Uterus (tissue), 4 donors: Measurements from ENCODE around the gene LHX4. TPM values are rescaled to one million over a fixed set of nuclear protein-coding genes. Genes with fewer than 3 reads are reported as not detected.

ENCODE experiments used
- DNase-seq, 2 donors: peaks; one replicate each; pipeline ENCODE4 v3.0.0-alpha.2; 2019 to 2020
- H3K27ac ChIP-seq, 2 donors: fragments of 200-600 bp; sonication (generic); 1 replicate in 1 of 2; 2 replicates in 1 of 2; pipeline ENCODE4 v1.5.1; 2016 to 2018
- H3K27me3 ChIP-seq, 2 donors: fragments of 200-600 bp; sonication (generic); one replicate each; pipeline ENCODE4 v1.5.1; 2018 to 2019; ENCODE audit warnings: control low read depth in 1 of 2
- H3K36me3 ChIP-seq, 2 donors: fragments of 200-600 bp; sonication (generic); one replicate each; pipeline ENCODE4 v1.5.1; 2019; ENCODE audit warnings: control low read depth in 1 of 2
- H3K4me1 ChIP-seq, 2 donors: fragments of 200-600 bp; sonication (generic); one replicate each; pipeline ENCODE4 v1.5.1; 2018 to 2019; ENCODE audit warnings: control low read depth in 1 of 2
- H3K4me3 ChIP-seq, 2 donors: fragments of 200-600 bp; sonication (generic); 1 replicate in 1 of 2; 2 replicates in 1 of 2; pipeline ENCODE4 v1.5.1; 2018 to 2019; ENCODE audit warnings: mild to moderate bottlenecking in 1 of 2
- H3K9me3 ChIP-seq, 2 donors: fragments of 200-600 bp; sonication (generic); one replicate each; pipeline ENCODE4 v1.5.1; 2019; ENCODE audit warnings: control low read depth in 1 of 2
- CTCF ChIP-seq, 4 experiments: fragments of 200-600 bp in 2 of 4; fragments of 450-650 bp in 2 of 4; sonication (generic) in 2 of 4; IDR thresholded peaks; one replicate each; pipeline ENCODE4 v1.5.1; 2016 to 2019; ENCODE audit warnings: antibody characterized with exemption in 4 of 4, mild to moderate bottlenecking in 2 of 4, moderate library complexity in 1 of 4
- POLR2A ChIP-seq, 2 donors: fragments of 450-650 bp; IDR thresholded peaks; one replicate each; pipeline ENCODE4 v1.6.1; 2016; ENCODE audit warnings: antibody characterized with exemption in 2 of 2, mild to moderate bottlenecking in 1 of 2, moderate library complexity in 1 of 2
- intact Hi-C: fragments of 100-400 bp; cut with DNase I; formaldehyde crosslinking; loops from one replicate; pipeline ENCODE4 v1.15.1; 2023; ENCODE audit warnings: low total_unique reads
- total RNA-seq, 4 donors: library from RNA; depleted of rRNA in 3 of 4; stranded (reverse); fragments of >200 nt in 3 of 4; gene quantifications; one replicate each; pipeline versions ENCODE4 v1.1.0 to v1.2.4, GENCODE V29; 2014 to 2023
- donor health status: DM: yes; HTN: yes; CAD: no.

The LHX4 gene
- total RNA-seq, 4 donors from 2014 or later, result not detected

DNA sequence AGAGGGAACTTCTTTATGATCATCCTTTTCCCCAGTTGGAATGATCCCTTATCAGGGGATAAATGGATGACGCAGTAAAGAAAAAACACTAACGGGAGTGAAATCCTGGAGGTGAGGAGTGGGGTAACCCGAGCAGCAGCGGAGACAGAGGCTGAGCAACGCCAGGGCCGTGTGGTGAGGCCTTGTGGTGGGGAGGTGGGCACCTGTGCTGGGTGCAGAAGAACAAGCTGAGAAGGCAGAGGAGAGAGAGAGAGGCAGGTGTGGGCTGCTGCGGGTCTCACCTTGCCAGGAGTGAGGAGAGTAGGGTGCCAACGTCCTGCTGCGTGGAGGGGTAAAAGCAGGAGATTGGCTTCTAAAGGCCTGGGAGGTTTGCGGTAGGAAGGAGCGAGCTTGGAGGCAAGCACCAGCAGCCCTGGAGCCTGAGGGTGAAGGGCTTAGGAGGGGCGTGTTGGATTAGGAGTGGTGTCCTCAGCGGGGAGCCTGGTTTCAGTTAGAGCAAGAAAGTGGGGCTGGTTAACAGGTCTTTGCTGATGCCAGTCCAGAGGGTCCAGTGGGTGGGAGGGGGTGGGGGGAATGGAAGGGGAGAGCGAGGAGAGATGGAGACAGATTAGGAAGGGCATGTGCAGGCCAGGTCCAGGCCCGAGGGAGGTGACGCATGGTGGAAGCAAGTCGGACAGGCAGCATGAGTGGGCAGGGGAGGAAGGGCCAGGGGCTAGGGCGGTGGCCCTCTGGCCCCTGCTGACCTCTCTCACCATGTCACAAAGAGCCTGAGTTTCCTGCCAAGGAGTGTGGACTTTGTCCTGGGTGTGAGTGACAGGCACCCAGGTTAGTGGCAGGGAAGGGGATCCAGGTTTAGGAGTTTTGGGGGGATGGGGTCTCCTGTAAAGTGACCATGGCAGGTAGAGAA lies 36.7 kb upstream of the LHX4 start:
- Histone ChIP-seq H3K36me3 (no peaks in the 10 kb centered on the region), H3K4me1 (no peaks in the 10 kb centered on the region), H3K27ac (no peak overlapping the region), H3K27me3 (no peaks in the 10 kb centered on the region), H3K9me3 (no peaks in the 10 kb centered on the region), H3K4me3 (no peak overlapping the region)
- no peak for TF ChIP-seq POLR2A (IDR thresholded peaks at IDR 0.05)
- no peak for TF ChIP-seq CTCF (IDR thresholded peaks at IDR 0.05)
- intact Hi-C loops, result no loop called here
- no peak for DNase-seq

- no peak overlapping the region for H3K27ac ChIP-seq
- DNase-seq, result no peak
- H3K27me3 ChIP-seq, result no peaks in the 10 kb centered on the region
- no peak overlapping the region for H3K4me3 ChIP-seq
- intact Hi-C loops, result no loop called here
- no peak for TF ChIP-seq CTCF (IDR thresholded peaks at IDR 0.05)
- no peak for TF ChIP-seq POLR2A (IDR thresholded peaks at IDR 0.05)
- H3K9me3 ChIP-seq, result no peaks in the 10 kb centered on the region
- H3K4me1 ChIP-seq, result no peaks in the 10 kb centered on the region
- no peaks in the 10 kb centered on the region for H3K36me3 ChIP-seq
Observed at GRCh38 chr1:180194048-180194425, 36.0 kb upstream of the LHX4 start.

DNA sequence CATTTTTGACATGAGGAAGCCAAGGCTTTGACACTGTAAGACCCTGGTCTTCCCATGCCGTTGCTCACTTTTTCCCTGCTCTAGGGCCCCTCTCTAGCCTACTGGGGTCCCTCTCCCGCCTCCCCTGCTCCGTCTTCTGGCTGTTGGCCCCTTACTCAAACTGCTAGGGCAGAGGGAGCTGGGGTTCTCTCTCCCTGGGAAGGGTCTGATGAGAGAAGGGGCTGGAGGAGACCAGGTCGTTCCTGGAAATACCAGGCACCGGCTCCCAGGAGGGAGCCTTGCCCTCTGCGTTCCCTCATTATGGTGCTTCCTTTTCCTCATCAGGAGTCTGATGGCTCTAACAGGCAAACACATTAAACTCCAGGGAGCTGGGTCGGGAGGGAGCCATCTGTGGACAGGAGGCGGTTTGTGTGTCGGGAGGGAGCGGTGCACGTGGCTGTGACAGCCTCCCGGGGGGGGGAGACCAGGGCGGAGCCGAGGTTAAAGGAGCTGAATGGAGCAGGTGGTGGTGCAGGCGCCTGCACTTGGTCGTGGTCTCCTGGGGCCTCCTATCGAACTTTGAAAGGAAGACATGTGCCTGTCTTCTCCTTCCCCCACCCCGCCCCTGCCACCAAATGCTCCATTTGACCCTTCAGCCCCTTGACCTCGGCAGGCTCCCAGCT lies 35.4 kb upstream of the LHX4 start:
- Histone ChIP-seq H3K4me1 (no peaks in the 10 kb centered on the region), H3K4me3 (no peak overlapping the region), H3K9me3 (no peaks in the 10 kb centered on the region), H3K27ac (no peak overlapping the region), H3K36me3 (no peaks in the 10 kb centered on the region), H3K27me3 (no peaks in the 10 kb centered on the region)
- DNase-seq, result no peak
- intact Hi-C loops, result no loop called here
- TF ChIP-seq POLR2A (IDR thresholded peaks at IDR 0.05) (no peak), CTCF (IDR thresholded peaks at IDR 0.05) (no peak)

DNA sequence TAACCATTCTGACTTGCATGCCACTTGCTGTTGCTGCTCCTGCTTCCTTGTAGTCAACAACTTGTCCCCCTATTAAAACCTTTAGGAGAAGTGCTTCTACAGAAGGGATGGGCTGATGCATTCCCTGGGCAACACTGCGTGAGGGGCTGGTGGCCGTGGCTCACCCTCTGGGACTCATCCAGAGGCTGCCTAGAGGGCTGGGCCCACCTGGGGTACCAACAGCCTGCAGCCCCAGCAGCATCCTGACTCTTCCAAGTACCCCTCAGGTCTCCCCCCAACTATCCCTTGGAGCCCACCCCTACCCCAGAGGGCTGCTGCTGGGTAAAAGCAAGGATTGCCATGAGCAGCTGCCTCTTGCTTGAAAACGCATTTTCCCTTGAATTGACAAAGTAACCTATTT lies 34.7 kb upstream of the LHX4 start:
- DNase-seq, result no peak
- Histone ChIP-seq H3K9me3 (no peaks in the 10 kb centered on the region), H3K4me3 (no peak overlapping the region), H3K4me1 (no peaks in the 10 kb centered on the region), H3K27ac (no peak overlapping the region), H3K36me3 (no peaks in the 10 kb centered on the region), H3K27me3 (no peaks in the 10 kb centered on the region)
- TF ChIP-seq POLR2A (IDR thresholded peaks at IDR 0.05) (no peak), CTCF (IDR thresholded peaks at IDR 0.05) (no peak)
- intact Hi-C loops, result no loop called here

DNA sequence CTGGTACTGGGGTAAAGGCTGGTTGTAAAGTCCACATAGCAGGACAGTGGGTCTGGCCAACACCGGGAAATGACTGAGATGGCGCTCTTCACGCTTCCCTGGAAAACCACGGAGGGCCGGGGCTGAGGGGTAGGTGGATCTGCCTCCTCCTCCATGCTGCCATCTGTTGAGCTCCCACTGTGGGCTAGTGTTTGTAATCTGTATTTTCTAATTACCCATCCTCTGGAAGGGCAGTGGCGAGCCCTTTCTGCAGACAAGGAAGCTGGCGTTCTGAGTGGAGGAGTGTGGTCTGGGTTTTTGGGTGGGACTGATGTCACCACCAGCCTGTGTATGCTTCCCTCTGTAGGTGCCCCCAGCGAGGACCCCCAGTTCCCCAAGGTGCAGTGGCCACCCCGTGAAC lies 34.1 kb upstream of the LHX4 start:
- no peak for DNase-seq
- no peak for TF ChIP-seq CTCF (IDR thresholded peaks at IDR 0.05)
- no peak for TF ChIP-seq POLR2A (IDR thresholded peaks at IDR 0.05)
- intact Hi-C loops, result no loop called here
- Histone ChIP-seq H3K36me3 (no peaks in the 10 kb centered on the region), H3K9me3 (no peaks in the 10 kb centered on the region), H3K4me3 (no peak overlapping the region), H3K27ac (no peak overlapping the region), H3K27me3 (no peaks in the 10 kb centered on the region), H3K4me1 (no peaks in the 10 kb centered on the region)
